A549 treated with Hydrocortisone at 1 μM for 4 hours (cell line): ENCODE measurements around the gene ZFR2. TPM values are rescaled to one million over a fixed set of nuclear protein-coding genes. Genes with fewer than 3 reads are reported as not detected.

Experiments used
- total RNA-seq: library from RNA; stranded (reverse); fragments of 200-300 nt; extraction: Qiagen RNA extraction; gene quantifications from 5 replicates; pipeline ENCODE4 v1.2.3, GENCODE V29; 2022

Gene ZFR2
- total RNA-seq: 0.20 TPM in 1 of 5 replicates, not detected in the others

DNA sequence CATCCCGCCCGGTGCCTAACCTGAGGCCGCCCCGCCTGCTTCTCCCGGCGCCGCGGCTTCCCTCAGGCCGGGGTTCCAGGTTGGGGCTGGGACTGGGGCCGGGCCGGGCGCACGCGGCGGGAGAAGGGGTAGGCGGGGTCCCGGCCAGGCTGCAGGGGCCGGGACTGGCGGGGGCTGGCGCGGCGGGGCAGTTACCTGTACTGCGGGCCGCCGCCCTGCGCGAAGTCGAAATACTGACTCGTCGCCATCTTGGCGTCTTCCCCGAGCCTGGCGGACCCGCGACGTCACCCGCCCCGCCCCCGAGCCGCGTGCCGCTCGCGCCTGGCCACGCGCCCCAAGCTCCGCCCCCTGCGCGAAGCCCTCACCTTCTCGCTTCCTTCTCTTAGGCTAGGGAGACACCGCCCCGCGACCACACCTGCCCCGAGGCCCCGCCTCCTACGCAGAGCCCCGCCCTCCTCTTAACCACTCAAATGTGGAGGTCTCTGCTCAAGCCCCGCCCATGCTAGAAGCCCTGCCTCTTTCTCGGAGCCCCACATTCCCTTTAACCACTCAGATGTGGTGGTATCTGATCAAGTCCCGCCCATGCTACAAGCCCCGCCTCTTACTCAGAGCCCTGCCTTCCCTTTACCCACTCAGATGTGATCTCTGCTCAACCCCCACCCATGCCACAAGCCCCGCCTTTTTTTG is at the start of gene ZFR2:
ZFR2 (minus strand) TSS at position 269 of the 687 bp plus-strand sequence; CDS start at position 248, 21 bp downstream.

DNA sequence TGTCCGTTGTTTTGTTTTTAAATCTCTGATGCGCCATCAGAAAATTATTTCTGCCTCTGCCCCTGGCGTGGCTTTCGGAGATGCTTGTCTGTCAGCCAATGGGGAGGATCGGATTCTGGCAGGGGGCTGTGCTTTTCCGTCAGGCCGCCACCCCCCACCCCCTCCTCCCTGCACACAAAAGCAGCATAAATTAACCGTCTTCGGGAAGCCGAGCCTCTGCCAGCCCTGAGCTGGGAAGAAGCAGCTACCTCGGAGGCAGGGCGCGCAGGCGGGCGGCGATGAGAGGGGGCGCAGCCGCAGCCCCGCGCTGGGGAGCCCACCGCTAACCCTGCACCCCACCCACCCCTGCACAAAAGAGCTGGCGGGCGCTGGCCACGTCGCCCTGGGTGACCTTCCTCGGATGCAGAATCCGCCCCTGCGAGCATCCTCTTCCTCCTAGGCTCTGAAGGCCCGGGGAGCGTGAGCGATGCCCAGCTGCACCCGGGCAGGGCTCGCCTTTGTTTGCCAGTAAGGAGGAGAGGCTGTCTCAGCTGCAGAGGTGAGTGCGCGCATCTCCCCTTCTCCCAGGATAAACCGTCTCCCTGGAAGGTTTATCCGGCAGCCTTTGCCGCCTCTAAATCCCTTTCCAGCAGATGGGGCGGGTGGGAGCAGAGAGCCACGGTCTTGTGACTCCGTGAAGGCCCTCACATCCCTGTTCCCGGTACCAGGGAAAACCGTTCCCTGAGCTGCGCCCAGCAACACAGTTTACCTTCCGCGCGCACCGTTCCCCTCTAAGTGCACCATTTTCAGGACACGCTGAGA is 11.8 kb upstream of the ZFR2 start, which contains the start of gene ATCAY:
ATCAY (plus strand) TSS at position 215 of the 801 bp plus-strand sequence. CDS start 5,083 bp downstream, outside the sequence.

DNA sequence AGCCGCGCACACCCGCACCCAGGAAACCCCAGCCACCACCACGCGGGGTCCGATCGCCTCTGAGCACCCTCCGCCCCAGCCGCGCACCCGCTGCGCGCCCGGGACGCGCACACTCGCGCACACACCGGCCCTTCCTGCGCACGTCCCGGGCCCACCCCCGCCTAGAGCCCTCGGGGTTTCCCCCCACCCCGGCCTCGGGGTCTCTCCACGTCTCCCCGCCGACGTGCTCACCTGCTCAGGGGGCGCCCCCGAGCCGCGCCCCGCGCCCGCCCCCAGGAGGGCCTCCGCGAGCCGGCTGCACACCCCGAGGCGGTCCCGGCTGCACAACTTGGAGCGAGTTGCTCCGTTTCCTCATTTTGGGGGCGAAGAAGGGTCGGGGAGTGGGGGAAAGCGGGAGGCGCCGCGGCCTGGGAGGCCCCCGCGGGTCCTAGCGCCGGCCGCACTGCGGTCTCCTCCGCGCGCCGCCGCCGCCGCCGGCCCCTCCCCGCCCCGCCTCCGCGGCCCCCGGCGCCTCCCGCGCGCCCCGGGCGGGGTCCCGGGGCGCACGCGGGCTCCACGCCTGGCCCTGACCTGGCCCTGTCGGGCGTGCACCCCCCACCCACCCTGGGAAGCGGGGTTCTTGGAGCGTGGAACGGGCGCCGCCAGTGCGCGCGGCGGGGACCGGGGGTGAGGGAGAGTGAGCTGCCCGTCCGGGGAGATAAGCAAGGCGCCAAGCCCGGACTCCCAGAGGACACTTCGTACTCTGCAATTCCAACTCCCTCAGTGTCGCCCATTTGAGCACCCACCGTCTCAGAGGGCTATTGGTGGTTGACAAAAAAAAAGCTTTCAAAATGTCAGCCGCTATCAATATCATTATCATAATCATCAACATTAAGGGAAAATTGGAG is 82.7 kb downstream of the ZFR2 start, which contains the start of gene MATK:
MATK (minus strand) TSS at position 444 of the 887 bp plus-strand sequence. CDS start 1,246 bp downstream, outside the sequence.

DNA sequence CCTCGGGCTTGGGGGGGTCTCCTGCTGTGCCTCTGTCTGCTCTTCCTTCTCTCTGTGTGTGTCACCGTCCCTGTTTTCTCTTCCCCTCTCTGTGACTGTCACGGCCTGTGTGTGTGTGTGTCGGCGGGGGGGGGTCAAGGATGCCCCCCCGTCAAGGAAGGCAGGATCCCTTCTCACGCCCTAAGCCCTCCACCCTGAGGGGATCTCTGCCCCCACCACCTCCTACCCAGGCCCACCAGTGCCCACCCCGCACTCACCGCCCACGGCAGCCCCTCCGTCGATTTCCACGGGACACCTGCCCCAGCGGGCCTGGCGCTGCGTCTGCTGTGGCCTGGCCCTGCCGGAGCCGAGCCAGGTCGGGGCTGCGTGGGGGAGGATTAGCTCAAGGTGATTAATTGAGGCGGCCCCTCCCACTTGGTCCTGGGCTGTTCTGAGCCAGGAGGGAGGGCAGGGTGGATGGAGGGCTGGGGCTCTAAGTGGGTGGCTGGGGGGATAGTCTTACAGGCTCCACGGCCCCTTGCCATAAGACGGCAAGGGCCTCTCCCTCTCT is 96.9 kb downstream of the ZFR2 start, which contains the start of gene RAX2:
RAX2 (minus strand) TSS at position 323 of the 550 bp plus-strand sequence. CDS start 486 bp downstream, outside the sequence.

DNA sequence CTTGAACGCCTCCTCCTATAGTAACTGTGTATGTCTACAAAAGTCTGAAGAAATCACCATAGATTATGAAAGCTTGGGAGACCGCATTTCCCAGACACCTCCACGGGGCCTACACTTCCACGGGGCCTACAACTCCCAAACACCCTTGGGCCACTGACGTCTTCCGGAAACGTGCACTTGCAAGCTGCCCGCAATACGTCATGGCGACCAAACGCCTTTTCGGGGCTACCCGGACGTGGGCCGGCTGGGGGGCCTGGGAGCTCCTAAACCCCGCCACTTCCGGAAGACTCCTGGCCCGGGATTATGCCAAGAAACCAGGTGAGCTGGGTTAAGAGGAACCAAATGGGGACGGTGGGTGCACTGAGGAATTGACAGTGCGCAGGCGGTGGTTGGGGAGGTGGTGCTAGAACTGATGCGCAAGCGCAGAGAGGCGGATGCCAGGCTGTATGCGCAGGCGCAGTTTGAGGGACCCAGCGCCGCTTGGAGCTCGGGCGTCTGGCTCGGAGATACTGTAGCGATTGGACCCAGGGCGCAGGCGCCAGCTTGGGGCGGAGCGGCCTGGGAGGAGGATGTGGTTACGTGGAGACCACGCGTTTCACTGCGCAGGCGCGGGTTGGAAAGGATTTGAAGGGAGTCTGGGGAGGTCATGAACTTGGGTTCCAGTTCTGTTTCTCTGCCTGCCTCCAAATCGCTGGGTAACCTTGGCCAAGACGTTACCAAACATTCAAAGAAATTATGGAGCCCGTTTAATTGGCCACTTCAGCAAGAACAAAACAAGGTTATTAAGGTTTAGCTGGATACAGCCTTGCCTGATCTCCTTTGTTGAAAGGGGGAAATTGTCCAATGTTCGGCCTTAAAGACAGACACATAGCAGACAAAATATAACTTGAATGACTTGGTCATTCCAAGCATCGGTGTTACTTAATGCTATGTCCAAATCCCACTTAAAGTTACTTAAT is 106.1 kb downstream of the ZFR2 start, which contains the start of gene MRPL54:
MRPL54 (plus strand) TSS at position 182 of the 959 bp plus-strand sequence; CDS start at position 201, 19 bp downstream.

DNA sequence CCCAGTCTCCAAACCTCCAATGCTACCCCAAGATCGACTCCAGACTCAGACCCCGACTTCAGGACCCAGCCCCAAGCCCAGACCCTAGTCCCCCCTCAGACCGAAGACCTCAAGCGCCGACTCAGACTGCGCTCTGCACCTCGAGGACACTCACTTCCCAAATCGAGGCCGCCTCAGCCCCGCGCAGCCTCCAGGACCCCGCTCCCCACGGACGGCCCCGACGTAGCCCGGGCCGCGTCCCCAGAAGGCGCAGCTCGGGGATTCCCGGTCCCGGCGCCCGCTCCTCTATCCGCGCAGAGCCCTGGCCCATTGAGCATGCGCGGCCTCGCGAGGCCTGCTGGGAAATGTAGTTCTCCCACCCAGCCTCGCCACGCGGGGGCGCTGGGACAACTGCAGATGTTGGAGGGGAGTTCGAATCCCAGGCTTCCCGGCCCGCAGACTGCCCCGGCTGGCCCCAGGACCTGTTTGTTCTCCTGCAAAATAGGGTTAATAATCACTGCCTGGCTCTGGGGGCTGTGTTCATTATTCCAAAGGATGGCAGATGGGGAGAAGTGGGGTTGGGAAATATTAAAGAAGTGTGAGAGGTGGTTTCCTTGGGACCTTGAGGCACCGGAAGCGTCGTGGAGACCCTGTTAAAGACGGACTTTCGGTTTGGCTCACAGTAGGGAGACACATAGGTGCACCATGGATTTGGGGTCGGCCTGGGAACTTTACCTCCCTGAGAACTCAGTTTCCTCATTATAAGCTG is 107.3 kb downstream of the ZFR2 start, which contains the start of gene APBA3:
APBA3 (minus strand) TSS at position 311 of the 748 bp plus-strand sequence. CDS start 1,428 bp downstream, outside the sequence.

Other genes starting within 250 kb of the ZFR2 start
- gene CACTIN, start 242.2 kb downstream of the ZFR2 start, total RNA-seq: 12.1 to 17.4 TPM (median 17.0 TPM) in 5 replicates
- gene PIP5K1C, start 168.6 kb downstream of the ZFR2 start, total RNA-seq: 11.1 to 13.1 TPM (median 11.9 TPM) in 5 replicates
- 0.39 to 0.69 TPM (median 0.56 TPM) in 5 replicates for gene TJP3, start 160.7 kb downstream of the ZFR2 start, total RNA-seq
- gene APBA3, start 107.3 kb downstream of the ZFR2 start, total RNA-seq: 9.8 to 11.6 TPM (median 11.1 TPM) in 5 replicates
- gene MRPL54, start 106.4 kb downstream of the ZFR2 start, total RNA-seq: 60.1 to 76.7 TPM (median 65.6 TPM) in 5 replicates
- not detected in 5 replicates for gene RAX2, start 96.8 kb downstream of the ZFR2 start, total RNA-seq
- gene MATK, start 82.7 kb downstream of the ZFR2 start, total RNA-seq: 0.52 to 1.5 TPM (median 0.99 TPM) in 5 replicates
- 0.06 to 0.20 TPM (median 0.08 TPM) in 5 replicates for gene ATCAY, start 11.6 kb upstream of the ZFR2 start, total RNA-seq
- gene NMRK2, start 64.0 kb upstream of the ZFR2 start, total RNA-seq: not detected in 5 replicates
- gene DAPK3, start 102.1 kb upstream of the ZFR2 start, total RNA-seq: 41.5 to 57.8 TPM (median 43.6 TPM) in 5 replicates
- gene EEF2, start 116.4 kb upstream of the ZFR2 start, total RNA-seq: 1,002 to 1,061 TPM (median 1,049 TPM) in 5 replicates
- gene PIAS4, start 138.7 kb upstream of the ZFR2 start, total RNA-seq: 13.8 to 18.4 TPM (median 17.0 TPM) in 5 replicates
- gene ZBTB7A, start 197.9 kb upstream of the ZFR2 start, total RNA-seq: 16.5 to 23.8 TPM (median 21.8 TPM) in 5 replicates